Nephron (organoid): ENCODE measurements around the gene TBL1X.
A peak's percentile ranks its signal among the peaks of the same experiment; 100 is the strongest.

Experiments used
- H3K27ac Mint-ChIP-seq, 3 experiments: 2 replicates each; pipeline ENCODE4 v1.8.0; 2020; ENCODE audit warnings: mixed read lengths in 3 of 3, mild to moderate bottlenecking in 2 of 3, moderate library complexity in 1 of 3
- H3K27me3 Mint-ChIP-seq: 2 replicates; pipeline ENCODE4 v1.8.0; 2021; ENCODE audit warnings: low read depth, mild to moderate bottlenecking, moderate library complexity, mixed read lengths
- H3K36me3 Mint-ChIP-seq: 2 replicates; pipeline ENCODE4 v1.8.0; 2020; ENCODE audit warnings: low read depth, mixed read lengths
- H3K4me1 Mint-ChIP-seq: 2 replicates; pipeline ENCODE4 v1.8.0; 2020; ENCODE audit warnings: mixed read lengths
- H3K4me3 Mint-ChIP-seq, 3 experiments: 2 replicates each; pipeline ENCODE4 v1.8.0; 2020; ENCODE audit warnings: mild to moderate bottlenecking in 3 of 3, mixed read lengths in 3 of 3, moderate library complexity in 2 of 3
- H3K9me3 Mint-ChIP-seq: 2 replicates; pipeline ENCODE4 v1.8.0; 2020; ENCODE audit warnings: mixed read lengths
- CTCF ChIP-seq, 3 experiments: fragments of 200-600 bp; sonication (generic); IDR thresholded peaks; one replicate each; pipeline ENCODE4 v1.5.0; 2021; ENCODE audit warnings: antibody characterized with exemption in 3 of 3; ENCODE audit not compliant: unreplicated experiment in 3 of 3

TBL1X gene

GRCh38 chrX:9573282-9574106 is 108.6 kb downstream of the TBL1X start:
- H3K27ac Mint-ChIP-seq = peak overlapping the region in 1 of 3 experiments; percentile 40
- H3K27me3 Mint-ChIP-seq = no peaks in the 10 kb centered on the region
- H3K4me3 Mint-ChIP-seq = no peak overlapping the region
- H3K9me3 Mint-ChIP-seq = peaks cover 12% of the 10 kb centered on the region
- no peak for TF ChIP-seq CTCF (IDR thresholded peaks at IDR 0.05; ENCODE audit: unreplicated experiment in 3 of 3)
- H3K4me1 Mint-ChIP-seq = peaks cover 13% of the 10 kb centered on the region
- H3K36me3 Mint-ChIP-seq = peaks cover 26% of the 10 kb centered on the region

GRCh38 chrX:9576059-9576458 is 111.2 kb downstream of the TBL1X start:
- peaks cover 14% of the 10 kb centered on the region for H3K9me3 Mint-ChIP-seq
- TF ChIP-seq CTCF (IDR thresholded peaks at IDR 0.05; ENCODE audit: unreplicated experiment in 3 of 3) = no peak
- no peak overlapping the region for H3K4me3 Mint-ChIP-seq
- peaks cover 13% of the 10 kb centered on the region for H3K4me1 Mint-ChIP-seq
- H3K27me3 Mint-ChIP-seq = no peaks in the 10 kb centered on the region
- H3K36me3 Mint-ChIP-seq = peaks cover 26% of the 10 kb centered on the region
- H3K27ac Mint-ChIP-seq = no peak overlapping the region

GRCh38 chrX:9577555-9577954 is 112.7 kb downstream of the TBL1X start:
- H3K27me3 Mint-ChIP-seq = no peaks in the 10 kb centered on the region
- H3K27ac Mint-ChIP-seq = no peak overlapping the region
- H3K4me1 Mint-ChIP-seq = peaks cover 16% of the 10 kb centered on the region
- no peak overlapping the region for H3K4me3 Mint-ChIP-seq
- TF ChIP-seq CTCF (IDR thresholded peaks at IDR 0.05; ENCODE audit: unreplicated experiment in 3 of 3) = no peak
- peaks cover 12% of the 10 kb centered on the region for H3K9me3 Mint-ChIP-seq
- peaks cover 18% of the 10 kb centered on the region for H3K36me3 Mint-ChIP-seq

GRCh38 chrX:9578083-9578779 is 113.4 kb downstream of the TBL1X start:
- peaks cover 13% of the 10 kb centered on the region for H3K4me1 Mint-ChIP-seq
- H3K4me3 Mint-ChIP-seq = no peak overlapping the region
- TF ChIP-seq CTCF (IDR thresholded peaks at IDR 0.05; ENCODE audit: unreplicated experiment in 3 of 3) = no peak
- H3K9me3 Mint-ChIP-seq = peaks cover 12% of the 10 kb centered on the region
- no peak overlapping the region for H3K27ac Mint-ChIP-seq
- H3K36me3 Mint-ChIP-seq = peaks cover 18% of the 10 kb centered on the region
- no peaks in the 10 kb centered on the region for H3K27me3 Mint-ChIP-seq

GRCh38 chrX:9581771-9582385 is 117.0 kb downstream of the TBL1X start:
- no peak for TF ChIP-seq CTCF (IDR thresholded peaks at IDR 0.05; ENCODE audit: unreplicated experiment in 3 of 3)
- peaks cover 6% of the 10 kb centered on the region for H3K9me3 Mint-ChIP-seq
- H3K27me3 Mint-ChIP-seq = no peaks in the 10 kb centered on the region
- no peak overlapping the region for H3K4me3 Mint-ChIP-seq
- peaks cover 10% of the 10 kb centered on the region for H3K36me3 Mint-ChIP-seq
- H3K27ac Mint-ChIP-seq = peak overlapping the region in 2 of 3 experiments; percentile 7 to 9
- peaks cover 13% of the 10 kb centered on the region for H3K4me1 Mint-ChIP-seq
